Cardiac fibroblast (primary cell): ENCODE results near the gene GNAL.

Experiments used
- DNase-seq, 2 donors: peaks; one replicate each; pipeline versions ENCODE4 v3.0.0 to v3.0.0-alpha.2; 2010; ENCODE audit warnings: low read depth in 2 of 2
- H3K4me3 ChIP-seq, 2 donors: replicated peaks in 1 of 2; 1 replicate in 1 of 2; 2 replicates in 1 of 2; pipeline ENCODE4 v1.5.1; 2011; ENCODE audit warnings: low read depth in 2 of 2, low read length in 2 of 2, mild to moderate bottlenecking in 2 of 2, moderate library complexity in 1 of 2
- CTCF ChIP-seq: IDR thresholded peaks from one replicate; pipeline ENCODE4 v1.5.1; 2011; ENCODE audit warnings: low read depth, mild to moderate bottlenecking, low read length, inconsistent platforms

The GNAL gene

GRCh38 chr18:11884396-11885030 lies 195.4 kb downstream of the GNAL start:
- TF ChIP-seq CTCF = no peak
- no peak overlapping the region for H3K4me3 ChIP-seq
- DNase-seq = no peak

GRCh38 chr18:11885278-11885947 lies 196.3 kb downstream of the GNAL start:
- no peak for DNase-seq
- H3K4me3 ChIP-seq = no peak overlapping the region
- TF ChIP-seq CTCF = no peak

GRCh38 chr18:11886577-11887110 lies 197.6 kb downstream of the GNAL start:
- no peak for DNase-seq
- TF ChIP-seq CTCF = no peak
- H3K4me3 ChIP-seq = no peak overlapping the region

GRCh38 chr18:11887328-11888128 lies 198.5 kb downstream of the GNAL start:
- DNase-seq = no peak
- no peak overlapping the region for H3K4me3 ChIP-seq
- no peak for TF ChIP-seq CTCF

GRCh38 chr18:11888726-11889125 lies 199.7 kb downstream of the GNAL start:
- no peak for TF ChIP-seq CTCF
- H3K4me3 ChIP-seq = no peak overlapping the region
- DNase-seq = no peak

GRCh38 chr18:11889284-11889683 lies 200.2 kb downstream of the GNAL start:
- no peak for DNase-seq
- no peak overlapping the region for H3K4me3 ChIP-seq
- TF ChIP-seq CTCF = no peak
